ENCODE results near the gene ZNF469.

DNA sequence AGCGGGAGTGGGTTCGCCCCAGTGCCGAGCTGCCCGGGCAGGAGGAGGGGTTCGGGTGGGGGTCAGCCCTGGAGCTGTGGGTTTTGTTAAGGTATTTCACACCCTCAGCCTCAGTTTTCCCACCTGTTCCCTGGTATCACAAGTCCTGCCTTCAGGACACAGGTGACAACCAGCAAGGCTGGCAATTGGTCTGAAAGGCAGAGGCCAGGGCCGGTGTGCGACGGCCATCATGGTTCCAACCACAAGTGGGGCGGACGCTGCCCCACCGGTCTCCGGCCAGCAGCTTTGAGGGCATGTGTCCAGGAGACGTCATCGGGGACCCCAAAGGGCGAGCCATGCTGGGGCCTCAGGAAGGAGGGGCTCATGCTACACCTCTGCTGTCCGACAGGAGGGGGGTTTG is 10.8 kb downstream of the ZNF469 start:
- TF ChIP-seq, protein P1, sequence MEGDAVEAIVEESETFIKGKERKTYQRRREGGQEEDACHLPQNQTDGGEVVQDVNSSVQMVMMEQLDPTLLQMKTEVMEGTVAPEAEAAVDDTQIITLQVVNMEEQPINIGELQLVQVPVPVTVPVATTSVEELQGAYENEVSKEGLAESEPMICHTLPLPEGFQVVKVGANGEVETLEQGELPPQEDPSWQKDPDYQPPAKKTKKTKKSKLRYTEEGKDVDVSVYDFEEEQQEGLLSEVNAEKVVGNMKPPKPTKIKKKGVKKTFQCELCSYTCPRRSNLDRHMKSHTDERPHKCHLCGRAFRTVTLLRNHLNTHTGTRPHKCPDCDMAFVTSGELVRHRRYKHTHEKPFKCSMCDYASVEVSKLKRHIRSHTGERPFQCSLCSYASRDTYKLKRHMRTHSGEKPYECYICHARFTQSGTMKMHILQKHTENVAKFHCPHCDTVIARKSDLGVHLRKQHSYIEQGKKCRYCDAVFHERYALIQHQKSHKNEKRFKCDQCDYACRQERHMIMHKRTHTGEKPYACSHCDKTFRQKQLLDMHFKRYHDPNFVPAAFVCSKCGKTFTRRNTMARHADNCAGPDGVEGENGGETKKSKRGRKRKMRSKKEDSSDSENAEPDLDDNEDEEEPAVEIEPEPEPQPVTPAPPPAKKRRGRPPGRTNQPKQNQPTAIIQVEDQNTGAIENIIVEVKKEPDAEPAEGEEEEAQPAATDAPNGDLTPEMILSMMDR (IDR thresholded peaks at IDR 0.05; ENCODE audit: low read depth, low read length, missing input control), result no peak
- TF ChIP-seq RXRA (IDR thresholded peaks at IDR 0.05) (no peak), SP1 (IDR thresholded peaks at IDR 0.05) (no peak), RAD21 (IDR thresholded peaks at IDR 0.05) (no peak), YY1 (IDR thresholded peaks at IDR 0.05) (no peak), TAF1 (conservative IDR thresholded peaks at IDR 0.05) (no peak)
- TF ChIP-seq, protein P2, sequence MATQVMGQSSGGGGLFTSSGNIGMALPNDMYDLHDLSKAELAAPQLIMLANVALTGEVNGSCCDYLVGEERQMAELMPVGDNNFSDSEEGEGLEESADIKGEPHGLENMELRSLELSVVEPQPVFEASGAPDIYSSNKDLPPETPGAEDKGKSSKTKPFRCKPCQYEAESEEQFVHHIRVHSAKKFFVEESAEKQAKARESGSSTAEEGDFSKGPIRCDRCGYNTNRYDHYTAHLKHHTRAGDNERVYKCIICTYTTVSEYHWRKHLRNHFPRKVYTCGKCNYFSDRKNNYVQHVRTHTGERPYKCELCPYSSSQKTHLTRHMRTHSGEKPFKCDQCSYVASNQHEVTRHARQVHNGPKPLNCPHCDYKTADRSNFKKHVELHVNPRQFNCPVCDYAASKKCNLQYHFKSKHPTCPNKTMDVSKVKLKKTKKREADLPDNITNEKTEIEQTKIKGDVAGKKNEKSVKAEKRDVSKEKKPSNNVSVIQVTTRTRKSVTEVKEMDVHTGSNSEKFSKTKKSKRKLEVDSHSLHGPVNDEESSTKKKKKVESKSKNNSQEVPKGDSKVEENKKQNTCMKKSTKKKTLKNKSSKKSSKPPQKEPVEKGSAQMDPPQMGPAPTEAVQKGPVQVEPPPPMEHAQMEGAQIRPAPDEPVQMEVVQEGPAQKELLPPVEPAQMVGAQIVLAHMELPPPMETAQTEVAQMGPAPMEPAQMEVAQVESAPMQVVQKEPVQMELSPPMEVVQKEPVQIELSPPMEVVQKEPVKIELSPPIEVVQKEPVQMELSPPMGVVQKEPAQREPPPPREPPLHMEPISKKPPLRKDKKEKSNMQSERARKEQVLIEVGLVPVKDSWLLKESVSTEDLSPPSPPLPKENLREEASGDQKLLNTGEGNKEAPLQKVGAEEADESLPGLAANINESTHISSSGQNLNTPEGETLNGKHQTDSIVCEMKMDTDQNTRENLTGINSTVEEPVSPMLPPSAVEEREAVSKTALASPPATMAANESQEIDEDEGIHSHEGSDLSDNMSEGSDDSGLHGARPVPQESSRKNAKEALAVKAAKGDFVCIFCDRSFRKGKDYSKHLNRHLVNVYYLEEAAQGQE (IDR thresholded peaks at IDR 0.05), result no peak
- TF ChIP-seq, protein P3, sequence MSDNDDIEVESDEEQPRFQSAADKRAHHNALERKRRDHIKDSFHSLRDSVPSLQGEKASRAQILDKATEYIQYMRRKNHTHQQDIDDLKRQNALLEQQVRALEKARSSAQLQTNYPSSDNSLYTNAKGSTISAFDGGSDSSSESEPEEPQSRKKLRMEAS (IDR thresholded peaks at IDR 0.05), result no peak
- TF ChIP-seq, protein P4, sequence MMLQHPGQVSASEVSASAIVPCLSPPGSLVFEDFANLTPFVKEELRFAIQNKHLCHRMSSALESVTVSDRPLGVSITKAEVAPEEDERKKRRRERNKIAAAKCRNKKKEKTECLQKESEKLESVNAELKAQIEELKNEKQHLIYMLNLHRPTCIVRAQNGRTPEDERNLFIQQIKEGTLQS (IDR thresholded peaks at IDR 0.05), result no peak
